B cell (primary cell): ENCODE data around the gene SUV39H2. TPM values are rescaled to one million over a fixed set of nuclear protein-coding genes. Genes with fewer than 3 reads are reported as not detected.
"Not testable (repeated sequence)": the region's sequence is repeated elsewhere in the genome, so short reads cannot be mapped to it uniquely, and the experiment has no call there.

Source experiments
- ATAC-seq: fragments of 200-7000 bp; cut with Tn5 transposase; one replicate; pipeline ENCODE4 v1.10.0; 2021; ENCODE audit warnings: low read depth, mild to moderate bottlenecking, moderate number of reproducible peaks, moderate library complexity
- CTCF ChIA-PET: fragments of 350-600 bp; sonication (Branson Sonifier 250); formaldehyde crosslinking; loops from one replicate; lab custom pipeline; 2021; ENCODE audit warnings: antibody characterized with exemption, inconsistent platforms; lab: Charles Lee
- POLR2A ChIA-PET: fragments of 350-600 bp; sonication (Branson Sonifier 250); formaldehyde crosslinking; loops from one replicate; lab custom pipeline; 2021; ENCODE audit warnings: antibody characterized with exemption; lab: Charles Lee
- DNase-seq: peaks from one replicate; pipeline ENCODE4 v3.0.0; 2013
- H2AFZ ChIP-seq: 2 replicates; pipeline ENCODE4 v1.6.1; 2012; ENCODE audit warnings: mild to moderate bottlenecking, low read depth, low read length; ENCODE audit not compliant: insufficient read depth, poor library complexity, severe bottlenecking
- H3K27ac ChIP-seq, 2 donors: 1 replicate in 1 of 2; 2 replicates in 1 of 2; pipeline ENCODE4 v1.5.1; 2012 to 2013; ENCODE audit warnings: low read length in 2 of 2, mild to moderate bottlenecking in 2 of 2, moderate library complexity in 1 of 2
- H3K27me3 ChIP-seq, 4 experiments: fragments of 200-600 bp in 1 of 4; sonication (generic) in 1 of 4; replicated peaks in 1 of 4; 1 replicate in 2 of 4; 2 replicates in 2 of 4; pipeline versions ENCODE4 v1.6.1 to v1.7.0; 2013 to 2016; ENCODE audit warnings: low read length in 3 of 4, mild to moderate bottlenecking in 2 of 4, mixed read lengths in 1 of 4, moderate library complexity in 1 of 4; ENCODE audit not compliant: insufficient read depth in 4 of 4, control insufficient read depth in 3 of 4; ENCODE audit errors: control extremely low read depth in 1 of 4
- H3K36me3 ChIP-seq, 2 experiments: replicated peaks in 1 of 2; 1 replicate in 1 of 2; 2 replicates in 1 of 2; pipeline versions ENCODE4 v1.6.1 to v1.7.1; 2013; ENCODE audit warnings: low read length in 1 of 2; ENCODE audit not compliant: insufficient read depth in 2 of 2, control insufficient read depth in 1 of 2; ENCODE audit errors: control extremely low read depth in 1 of 2, extremely low read depth in 1 of 2
- H3K4me1 ChIP-seq, 2 donors: fragments of 200-600 bp in 1 of 2; sonication (generic) in 1 of 2; 1 replicate in 1 of 2; 2 replicates in 1 of 2; pipeline versions ENCODE4 v1.5.1 to v1.6.1; 2013 to 2017; ENCODE audit warnings: low read length in 2 of 2; ENCODE audit not compliant: control insufficient read depth in 2 of 2, insufficient read depth in 2 of 2
- H3K4me2 ChIP-seq: replicated peaks from 2 replicates; pipeline ENCODE3; 2012; ENCODE audit warnings: mild to moderate bottlenecking, low read depth, low read length; ENCODE audit not compliant: poor library complexity, severe bottlenecking
- H3K4me3 ChIP-seq, 5 experiments: fragments of 200-600 bp in 1 of 5; sonication (generic) in 1 of 5; 1 replicate in 3 of 5; 2 replicates in 2 of 5; pipeline versions ENCODE4 v1.5.1 to v1.7.0; 2011 to 2016; ENCODE audit warnings: low read length in 4 of 5, mild to moderate bottlenecking in 4 of 5, low read depth in 2 of 5, control low read depth in 1 of 5, moderate library complexity in 1 of 5; ENCODE audit not compliant: insufficient read depth in 1 of 5; ENCODE audit errors: control extremely low read depth in 1 of 5, extremely low read depth in 1 of 5
- H3K79me2 ChIP-seq: fragments of 200-600 bp; sonication (generic); one replicate; pipeline ENCODE4 v1.6.0; 2016; ENCODE audit warnings: low read length; ENCODE audit not compliant: control insufficient read depth, insufficient read depth
- H3K9ac ChIP-seq: fragments of 200-600 bp; sonication (generic); 2 replicates; pipeline ENCODE4 v1.6.1; 2017; ENCODE audit warnings: mild to moderate bottlenecking, low read length, moderate library complexity
- H3K9me3 ChIP-seq, 3 donors: one replicate each; pipeline versions ENCODE4 v1.6.1 to v1.7.1; 2013; ENCODE audit warnings: low read length in 2 of 3; ENCODE audit not compliant: control insufficient read depth in 2 of 3, insufficient read depth in 1 of 3; ENCODE audit errors: control extremely low read depth in 1 of 3
- H4K20me1 ChIP-seq: 2 replicates; pipeline ENCODE4 v1.6.0; 2012; ENCODE audit warnings: mild to moderate bottlenecking, low read length; ENCODE audit not compliant: insufficient read depth, control insufficient read depth, poor library complexity, severe bottlenecking
- H3K27ac Mint-ChIP-seq: one replicate; pipeline ENCODE4 v1.8.0; 2021; ENCODE audit warnings: mixed read lengths
- H3K27me3 Mint-ChIP-seq: one replicate; pipeline ENCODE4 v1.8.0; 2021; ENCODE audit warnings: mixed read lengths
- H3K4me1 Mint-ChIP-seq: one replicate; pipeline ENCODE4 v1.8.0; 2021; ENCODE audit warnings: mixed read lengths
- H3K4me3 Mint-ChIP-seq: one replicate; pipeline ENCODE4 v1.8.0; 2021; ENCODE audit warnings: mixed read lengths
- H3K9me3 Mint-ChIP-seq: one replicate; pipeline ENCODE4 v1.8.0; 2022; ENCODE audit warnings: mixed read lengths; ENCODE audit not compliant: insufficient read depth
- CTCF ChIP-seq: fragments of 200-600 bp; IDR thresholded peaks from one replicate; pipeline ENCODE4 v1.8.0; 2022; ENCODE audit warnings: antibody characterized with exemption, mild to moderate bottlenecking
- EZH2 ChIP-seq: IDR thresholded peaks from 2 replicates; pipeline ENCODE4 v1.6.1; 2012; ENCODE audit warnings: borderline replicate concordance, low read depth, mild to moderate bottlenecking, moderate library complexity, low read length; ENCODE audit not compliant: insufficient read depth, poor library complexity, severe bottlenecking
- WGBS: methylation state at CpG from one replicate; pipeline ENCODE4 v1.1.5; 2013; ENCODE audit warnings: missing lambda C conversion rate; ENCODE audit not compliant: insufficient coverage; 5-methylcytosine and 5-hydroxymethylcytosine counted together
- intact Hi-C: fragments of 100-400 bp; cut with micrococcal nuclease; formaldehyde crosslinking; loops from one replicate; pipeline ENCODE4 v1.10.0; 2022
- polyA plus RNA-seq: library from polyadenylated mRNA; depleted of rRNA; stranded (reverse); fragments of >200 nt; gene quantifications from 2 replicates; pipeline ENCODE4 v1.2.3, GENCODE V29; 2012
- total RNA-seq, 2 donors: library from RNA; stranded (reverse); fragments of 120-200 nt in 1 of 2; gene quantifications; 1 replicate in 1 of 2; 2 replicates in 1 of 2; pipeline versions ENCODE4 v1.2.3 to v1.2.4, GENCODE V29; 2013 to 2022

SUV39H2 gene
- total and polyA plus RNA-seq, 2 donors (not counting 1 experiment from before 2014, with no cell fraction given) = 0.73 to 3.2 TPM

GRCh38 chr10:14906765-14907164, 28.1 kb downstream of the SUV39H2 start:
- no peak overlapping the region for H3K9ac ChIP-seq
- TF ChIP-seq EZH2 = no peak
- TF ChIP-seq CTCF = no peak
- H2AFZ ChIP-seq = no peak overlapping the region
- intact Hi-C loops = no loop called here
- H3K4me1 ChIP-seq = no peaks in the 10 kb centered on the region
- H3K4me3 ChIP-seq = no peak overlapping the region
- DNase-seq (no peak), ATAC-seq (no peak)
- no peaks in the 10 kb centered on the region for H4K20me1 ChIP-seq
- no peaks in the 10 kb centered on the region for H3K27me3 ChIP-seq
- H3K4me2 ChIP-seq = no peak overlapping the region
- H3K9me3 ChIP-seq = no peaks in the 10 kb centered on the region
- Mint-ChIP-seq H3K27ac (no peak overlapping the region), H3K9me3 (no peaks in the 10 kb centered on the region), H3K27me3 (no peaks in the 10 kb centered on the region), H3K4me1 (peaks cover 6% of the 10 kb centered on the region), H3K4me3 (no peak overlapping the region)
- H3K27ac ChIP-seq = no peak overlapping the region
- no peaks in the 10 kb centered on the region for H3K79me2 ChIP-seq
- ChIA-PET POLR2A (no interaction called here), CTCF (interaction anchor here (1.0 kb wide), 1 partner anchor 25 kb away, joined by 3 read pairs; no protein-coding TSS in a partner anchor)
- H3K36me3 ChIP-seq = peaks cover 6 to 46% of the 10 kb centered on the region in 2 experiments
- WGBS = 100% methylated on average over 2 of the region's 2 CpGs

- not testable (repeated sequence) for H3K27me3 ChIP-seq
Measured at GRCh38 chr10:14907591-14907990, 28.9 kb downstream of the SUV39H2 start.

More at GRCh38 chr10:14907591-14907990, 28.9 kb downstream of the SUV39H2 start:
- H3K4me3 ChIP-seq, intact Hi-C loops, H3K27ac Mint-ChIP-seq, H3K27ac ChIP-seq, H4K20me1 ChIP-seq, H3K9me3 ChIP-seq, ATAC-seq, POLR2A ChIA-PET, H3K4me2 ChIP-seq, H3K9me3 Mint-ChIP-seq, H3K4me1 ChIP-seq, H2AFZ ChIP-seq, H3K9ac ChIP-seq, H3K4me1 Mint-ChIP-seq, H3K27me3 Mint-ChIP-seq, H3K79me2 ChIP-seq, DNase-seq, H3K4me3 Mint-ChIP-seq: not testable (repeated sequence)
- peaks cover 6 to 54% of the 10 kb centered on the region in 2 experiments for H3K36me3 ChIP-seq
- CTCF ChIA-PET = interaction anchor here (1.0 kb wide), 1 partner anchor 26 kb away, joined by 3 read pairs; no protein-coding TSS in a partner anchor
- WGBS = 100% methylated on average over 1 of the region's 4 CpGs
